HS-27A (cell line): ENCODE results near the gene SVOP.
"Not testable (repeated sequence)": the region's sequence is repeated elsewhere in the genome, so short reads cannot be mapped to it uniquely, and the experiment has no call there.

Experiments
- DNase-seq: peaks from one replicate; pipeline ENCODE4 v3.0.0-alpha.2; 2012; ENCODE audit warnings: low read depth, missing footprints

SVOP gene

DNA sequence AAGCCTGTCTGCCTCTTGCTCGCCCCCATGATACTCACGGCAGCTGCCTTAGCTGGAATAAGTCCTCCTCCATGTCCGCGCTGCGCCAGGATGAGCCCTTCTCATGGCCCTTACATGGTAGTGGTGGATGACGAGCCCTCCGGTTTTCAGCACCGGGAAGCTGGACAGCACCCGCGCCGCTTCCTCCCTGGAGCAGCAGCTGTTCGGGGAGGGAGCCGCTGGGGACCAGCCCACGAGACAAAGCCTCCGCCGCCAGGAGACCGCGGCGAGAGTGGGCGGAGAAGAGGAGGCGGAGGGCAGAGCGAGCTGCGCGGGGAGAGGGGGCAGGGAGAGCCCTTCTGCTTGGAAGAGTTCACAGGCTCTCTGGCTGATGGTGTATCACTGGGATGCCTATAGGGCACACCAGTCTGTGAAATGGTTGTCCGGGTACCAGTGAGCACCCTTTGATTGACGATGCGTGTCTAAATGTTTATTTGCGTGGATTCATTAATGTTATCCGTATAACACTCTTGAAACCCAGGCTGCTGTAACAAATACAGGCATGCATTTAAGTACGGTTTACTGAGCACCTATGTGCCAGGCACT lies at the start of gene SVOP:
Gene SVOP (minus strand): TSS at position 273 of the 585 bp plus-strand sequence. CDS start 200 bp downstream, at position 73.
- DNase-seq = peak; percentile 22

- DNase-seq = no peak
Observed at GRCh38 chr12:109069307-109070271, 48.7 kb upstream of the SVOP start.

DNA sequence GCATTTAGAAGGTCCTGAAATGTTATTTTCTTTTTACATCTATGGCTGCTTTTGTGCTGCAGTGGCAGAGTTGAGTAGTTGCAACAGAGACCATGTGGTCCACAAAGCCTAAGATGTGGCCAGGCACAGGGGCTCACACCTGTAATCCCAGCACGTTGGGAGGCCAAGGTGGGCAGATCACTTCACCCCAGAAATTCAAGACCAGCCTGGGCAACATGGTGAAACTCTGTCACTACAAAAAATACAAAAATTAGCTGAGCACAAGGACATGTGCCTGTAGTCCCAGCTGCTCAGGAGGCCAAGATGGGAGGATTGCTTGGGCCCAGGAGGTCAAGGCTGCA lies 45.0 kb upstream of the SVOP start:
- DNase-seq = no peak

GRCh38 chr12:109065154-109065852 lies 44.4 kb upstream of the SVOP start:
- DNase-seq = no peak

- no peak for DNase-seq
Observed at GRCh38 chr12:109064143-109064542, 43.3 kb upstream of the SVOP start.

- DNase-seq = no peak
Observed at GRCh38 chr12:109058773-109059172, 37.9 kb upstream of the SVOP start.

GRCh38 chr12:109057376-109057775 lies 36.5 kb upstream of the SVOP start:
- DNase-seq = no peak

DNA sequence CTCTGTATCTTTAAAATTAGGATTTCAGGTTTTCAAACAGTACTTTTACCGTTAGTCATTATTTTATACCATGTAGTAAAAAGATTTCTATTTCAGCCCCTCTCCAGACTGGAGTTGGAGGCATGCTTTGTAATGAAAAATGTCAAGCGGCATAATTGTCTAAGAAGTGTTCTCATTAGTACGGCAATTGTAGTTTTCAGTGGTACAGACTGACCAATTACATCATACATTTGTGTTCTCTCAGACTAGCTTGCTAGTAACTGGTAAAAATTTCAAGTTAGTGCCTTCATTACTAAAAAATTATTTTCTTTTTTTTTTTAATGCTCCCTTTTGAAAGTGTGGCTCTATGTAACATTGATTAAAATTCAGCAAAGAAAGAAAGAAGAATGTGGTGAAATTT lies 36.0 kb upstream of the SVOP start:
- no peak for DNase-seq

- no peak for DNase-seq
Observed at GRCh38 chr12:109054520-109054919, 33.7 kb upstream of the SVOP start.

- not testable (repeated sequence) for DNase-seq
Observed at GRCh38 chr12:109054124-109054513, 33.3 kb upstream of the SVOP start.

DNA sequence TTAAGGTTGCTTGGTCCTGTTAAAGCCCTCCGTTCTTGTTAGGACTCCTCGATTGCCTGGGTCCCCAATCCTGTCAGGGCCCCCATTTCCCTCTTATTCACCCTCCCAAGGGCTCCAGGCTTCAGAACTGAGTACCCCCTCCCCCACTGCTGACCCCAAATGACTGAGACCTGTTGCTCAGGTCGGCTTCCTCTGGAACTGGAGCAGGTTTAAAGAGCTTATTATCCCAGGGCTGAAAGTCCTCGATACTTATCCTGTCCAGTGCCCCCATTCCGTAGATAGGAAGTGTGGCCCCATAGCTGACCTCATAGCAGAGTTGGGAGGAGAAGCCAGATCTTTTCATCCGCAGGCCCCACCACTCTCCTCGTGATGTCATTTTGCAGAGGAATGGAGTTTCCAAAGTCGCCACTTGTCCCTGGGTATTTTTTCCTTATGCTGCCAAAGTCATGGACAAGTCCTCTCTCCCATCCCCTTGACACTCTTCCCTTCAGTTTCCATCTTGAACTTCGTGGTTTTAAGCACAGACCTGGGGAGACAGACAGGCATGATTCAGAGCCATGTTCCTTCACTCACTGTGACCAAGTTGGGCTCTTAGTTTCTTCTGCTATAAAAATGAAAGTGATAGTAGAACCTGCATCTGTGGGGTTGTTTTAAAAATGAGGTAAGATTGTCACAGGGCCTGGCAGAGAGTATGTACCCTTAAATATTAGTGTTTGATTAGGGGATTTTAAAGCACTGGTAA lies 32.7 kb upstream of the SVOP start:
- no peak for DNase-seq

- DNase-seq = peak; percentile 55
Observed at GRCh38 chr12:109052414-109053323, 31.8 kb upstream of the SVOP start, which contains the start of gene USP30. USP30 (plus strand) TSS chr12:109052576; CDS start chr12:109052679, 103 bp downstream.

- DNase-seq = no peak
Observed at GRCh38 chr12:109052097-109052413, 31.2 kb upstream of the SVOP start.

DNA sequence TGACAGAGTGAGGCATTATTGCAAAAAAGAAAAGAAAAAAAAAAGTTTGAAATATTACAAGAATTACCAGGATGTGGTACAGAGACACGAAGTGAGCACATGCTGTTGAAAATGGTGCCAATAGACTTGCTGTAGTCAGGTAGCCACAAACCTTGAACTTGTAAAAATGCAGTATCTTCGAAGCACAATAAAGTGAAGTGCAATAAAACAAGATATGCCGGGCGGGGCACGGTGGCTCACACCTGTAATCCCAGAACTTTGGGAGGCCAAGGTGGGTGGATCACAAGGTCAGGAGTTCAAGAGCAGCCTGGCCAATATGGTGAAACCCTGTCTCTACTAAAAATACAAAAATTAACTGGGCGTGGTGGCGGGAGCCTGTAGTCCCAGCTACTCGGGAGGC lies 28.9 kb upstream of the SVOP start:
- DNase-seq = not testable (repeated sequence)

DNA sequence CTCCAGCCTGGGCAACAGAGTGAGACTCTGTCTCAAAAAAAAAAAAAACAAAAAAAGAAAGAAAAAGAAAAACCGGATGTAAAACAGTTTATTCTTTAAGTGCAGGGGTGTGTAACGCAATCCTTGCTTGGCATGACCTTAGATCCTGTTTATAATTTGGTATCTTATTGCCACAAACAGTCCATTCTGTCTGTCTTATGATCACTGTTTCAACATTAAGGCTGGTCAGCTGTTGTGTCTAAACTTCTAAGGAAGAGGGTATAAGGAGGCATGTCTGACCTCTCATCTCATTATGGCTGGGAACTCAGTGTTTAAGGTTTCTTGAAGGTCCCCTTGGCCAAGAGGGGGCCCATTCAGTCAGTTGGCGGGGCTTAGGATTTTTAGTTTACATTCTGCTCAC lies 27.8 kb upstream of the SVOP start:
- DNase-seq = not testable (repeated sequence)

GRCh38 chr12:109047081-109047805 lies 26.4 kb upstream of the SVOP start:
- DNase-seq = no peak

DNA sequence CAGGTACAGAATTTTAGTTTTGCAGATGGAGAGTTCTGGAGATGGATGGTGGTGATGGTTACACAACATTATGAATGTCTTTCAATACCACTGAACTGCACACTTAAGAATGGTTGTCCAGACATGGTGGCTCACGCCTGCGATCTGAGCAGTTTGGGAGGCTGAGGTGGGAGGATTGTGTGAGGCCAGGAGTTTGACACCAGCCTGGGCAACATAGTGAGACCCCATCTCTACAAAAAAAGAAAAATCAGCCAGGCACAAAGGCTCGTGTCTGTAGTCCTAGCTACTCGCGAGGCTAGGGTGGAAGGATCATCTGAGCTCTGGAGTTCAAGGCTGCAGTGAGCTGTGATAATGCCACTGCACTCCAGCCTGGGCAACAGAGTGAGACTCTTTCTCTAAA lies 23.4 kb upstream of the SVOP start:
- no peak for DNase-seq

GRCh38 chr12:109036975-109037374 lies 16.1 kb upstream of the SVOP start:
- DNase-seq = no peak

- no peak for DNase-seq
Observed at GRCh38 chr12:109033239-109034196, 12.7 kb upstream of the SVOP start.
